ENCODE measurements around the gene CNTN4. TPM values are rescaled to one million over a fixed set of nuclear protein-coding genes. Genes with fewer than 3 reads are reported as not detected.

CNTN4 gene
- total RNA-seq, 1 donor from 2014 or later, result 2.6 TPM

DNA sequence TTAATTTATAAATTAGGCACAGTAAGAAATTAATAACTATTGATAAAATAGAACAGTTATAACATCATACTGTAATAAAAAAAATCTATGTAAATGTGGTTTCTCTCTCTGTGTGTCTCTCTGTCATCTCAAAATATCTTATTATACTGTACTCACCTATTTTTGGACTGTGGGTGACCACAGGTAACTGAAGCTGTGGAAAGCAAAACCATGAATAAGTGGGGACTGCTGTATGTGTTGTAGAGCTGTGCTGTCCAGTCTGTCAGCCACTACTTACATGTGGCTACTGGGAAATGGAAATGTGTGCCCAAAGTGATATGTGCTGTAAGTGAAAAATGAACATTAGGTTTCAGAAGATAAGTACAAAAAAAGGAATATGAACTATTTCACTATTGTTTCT is 145.5 kb downstream of the CNTN4 start:
- ATAC-seq (ENCODE audit: poor library complexity) (no peak), DNase-seq (no peak)
- intact Hi-C loops (cut with DNase I), result no loop called here

DNA sequence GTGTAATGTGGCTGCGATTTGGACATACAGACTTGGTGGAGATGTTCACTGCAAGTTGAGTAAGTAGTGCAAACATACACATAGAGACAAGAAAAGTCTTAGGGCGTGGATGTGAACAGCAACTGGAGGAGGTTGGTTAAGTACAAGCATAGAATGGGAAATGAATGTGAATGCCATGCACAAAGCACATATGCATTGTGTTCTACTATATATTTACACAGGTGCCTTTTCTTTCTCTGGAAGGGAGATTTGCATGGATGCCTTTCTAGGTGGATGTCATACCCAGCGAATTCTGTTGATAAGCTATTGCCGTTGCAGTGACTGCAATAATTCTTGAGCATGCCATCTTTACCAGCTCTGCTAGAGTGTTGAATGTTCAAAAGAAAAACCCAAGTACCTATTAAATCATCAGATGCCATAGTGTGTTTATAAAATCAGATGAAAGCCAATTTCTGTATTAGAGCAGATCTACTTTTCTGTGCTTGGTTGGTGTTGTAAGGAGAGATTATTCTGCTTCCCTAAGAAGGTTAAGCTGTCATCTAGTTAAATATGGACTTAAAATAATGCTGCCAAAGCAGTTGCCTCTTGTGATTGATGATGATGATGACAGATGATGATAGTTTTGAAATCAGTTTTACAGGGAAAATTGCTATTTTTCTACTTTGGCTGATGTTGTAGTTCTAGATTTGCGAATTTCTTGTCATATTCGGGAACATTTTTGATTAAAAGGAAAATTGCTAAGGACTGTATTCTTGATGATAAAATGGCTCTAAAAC is 148.4 kb downstream of the CNTN4 start:
- DNase-seq (no peak), ATAC-seq (ENCODE audit: poor library complexity) (no peak)
- intact Hi-C loops (cut with DNase I), result no loop called here

DNA sequence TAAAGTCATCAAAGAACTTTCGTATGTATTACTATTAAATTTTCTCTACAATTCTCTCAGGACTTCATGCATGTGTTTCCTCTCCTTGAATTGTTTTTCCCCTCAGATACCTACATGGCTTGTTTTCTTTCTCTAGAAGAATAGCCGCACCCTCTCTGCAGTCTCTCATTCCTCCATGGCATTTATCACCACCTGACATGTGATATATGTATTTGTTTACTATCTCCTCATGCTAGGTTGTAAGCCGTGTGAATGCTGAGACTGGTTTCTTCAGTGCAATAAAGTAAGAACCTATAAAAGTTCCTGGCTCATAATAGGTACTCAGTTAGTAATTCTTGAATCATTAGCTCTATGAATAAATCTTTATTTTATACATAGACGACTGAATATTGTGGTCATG is 149.2 kb downstream of the CNTN4 start:
- ATAC-seq (ENCODE audit: poor library complexity), result no peak
- intact Hi-C loops (cut with DNase I), result no loop called here
- no peak for DNase-seq

DNA sequence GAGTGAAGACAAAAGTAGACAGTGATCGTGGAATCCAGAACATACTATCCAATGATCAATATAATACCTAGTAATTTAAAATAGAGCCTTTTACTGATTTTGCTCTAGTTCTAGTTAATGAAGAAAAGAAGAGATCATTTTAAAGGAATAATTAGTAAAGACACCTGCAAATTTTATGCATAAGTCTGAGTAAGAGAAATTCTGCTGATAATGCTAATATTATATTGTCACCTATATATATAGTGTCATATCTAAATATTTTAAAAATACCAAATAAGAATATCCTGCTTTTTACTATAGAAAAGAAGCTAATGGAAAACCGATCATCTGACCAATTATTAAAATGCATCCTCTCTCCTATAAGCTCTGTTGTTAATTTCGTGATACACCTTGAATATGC is 152.1 kb downstream of the CNTN4 start:
- no peak for DNase-seq
- intact Hi-C loops (cut with DNase I), result no loop called here
- no peak for ATAC-seq (ENCODE audit: poor library complexity)

DNA sequence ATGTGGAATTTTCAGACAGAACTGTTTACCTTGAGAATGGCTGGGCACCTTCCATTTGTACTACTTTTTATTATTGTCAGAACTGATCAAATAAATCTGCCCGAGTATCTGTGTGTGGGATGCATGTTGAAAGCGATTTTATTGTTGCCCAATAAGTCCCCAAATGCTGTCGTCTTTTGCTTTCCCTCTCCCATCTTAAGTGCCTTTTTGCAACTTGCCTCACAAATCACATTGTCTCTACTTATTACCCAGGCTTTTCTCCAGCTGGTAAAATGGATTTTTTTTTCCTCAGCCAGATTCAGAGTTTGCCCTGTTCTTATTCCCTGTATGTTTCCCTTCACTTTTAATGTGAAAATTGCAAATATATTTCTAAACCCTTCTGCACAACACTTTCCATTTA is 163.1 kb downstream of the CNTN4 start:
- DNase-seq (no peak), ATAC-seq (ENCODE audit: poor library complexity) (no peak)
- intact Hi-C loops (cut with DNase I), result no loop called here

DNA sequence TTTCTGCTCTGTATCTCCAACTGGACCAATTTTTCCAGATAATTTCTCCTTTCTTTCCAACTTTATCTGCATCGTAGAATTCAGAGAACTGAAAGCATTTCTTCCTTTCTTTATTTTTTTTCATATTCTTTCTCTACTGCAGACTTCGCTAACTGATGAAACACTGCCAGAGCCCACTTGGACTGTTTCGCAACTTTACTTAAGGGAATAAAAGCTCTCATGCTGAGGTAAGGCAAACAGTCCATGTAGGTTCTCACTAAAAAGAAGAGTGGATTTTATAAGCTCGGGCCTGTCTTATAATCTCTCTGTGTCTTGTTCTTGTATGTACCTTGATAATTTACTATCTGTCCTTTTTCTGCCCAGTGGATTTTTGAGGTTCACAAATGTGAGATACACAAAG is 163.5 kb downstream of the CNTN4 start:
- ATAC-seq (ENCODE audit: poor library complexity) (peak; percentile 51), DNase-seq (no peak)
- intact Hi-C loops (cut with DNase I), result no loop called here

DNA sequence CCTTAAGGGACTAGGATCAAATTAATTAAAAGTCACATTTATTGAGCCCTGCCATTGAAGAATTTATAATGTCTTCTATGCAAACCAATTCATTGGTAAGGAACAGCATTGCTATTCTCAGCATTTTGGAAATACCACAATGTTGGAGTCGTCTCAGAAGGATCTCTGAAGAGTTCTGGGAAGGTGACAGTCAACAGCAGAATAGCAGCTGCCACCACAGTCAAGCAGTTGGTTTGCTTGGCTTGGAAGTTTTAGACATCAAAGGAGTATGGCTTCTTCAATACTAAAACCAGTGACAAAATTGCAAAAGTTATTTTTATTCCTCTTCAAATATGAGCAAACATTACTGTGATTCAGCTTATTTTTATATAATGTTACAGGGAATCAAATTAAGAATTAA is 167.9 kb downstream of the CNTN4 start:
- ATAC-seq (ENCODE audit: poor library complexity), result no peak
- DNase-seq, result no peak
- intact Hi-C loops (cut with DNase I), result loop anchor here (5.0 kb wide), 1 partner anchor 751 kb away; no protein-coding TSS in a partner anchor

DNA sequence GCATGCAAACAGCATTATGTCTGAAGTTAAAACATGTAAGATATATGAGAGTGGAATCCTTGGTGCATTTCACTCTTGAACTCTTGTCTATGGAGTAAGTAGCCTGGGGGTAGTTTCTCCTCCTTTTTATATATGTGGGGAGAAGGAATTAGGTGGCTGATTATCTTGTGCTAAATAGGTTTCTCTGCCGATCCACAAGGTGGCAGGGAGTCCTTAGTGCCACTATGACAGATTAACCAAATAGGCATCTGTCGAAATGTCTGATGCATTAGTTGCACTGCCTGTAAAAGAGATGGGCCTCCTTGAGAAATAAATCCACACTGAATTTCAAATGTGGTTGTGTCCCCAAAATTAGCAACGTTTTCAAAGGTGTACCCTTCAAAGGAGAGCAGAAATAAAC is 170.1 kb downstream of the CNTN4 start:
- intact Hi-C loops (cut with DNase I), result loop anchor here (5.0 kb wide), 1 partner anchor 749 kb away; no protein-coding TSS in a partner anchor
- ATAC-seq (ENCODE audit: poor library complexity) (no peak), DNase-seq (no peak)

DNA sequence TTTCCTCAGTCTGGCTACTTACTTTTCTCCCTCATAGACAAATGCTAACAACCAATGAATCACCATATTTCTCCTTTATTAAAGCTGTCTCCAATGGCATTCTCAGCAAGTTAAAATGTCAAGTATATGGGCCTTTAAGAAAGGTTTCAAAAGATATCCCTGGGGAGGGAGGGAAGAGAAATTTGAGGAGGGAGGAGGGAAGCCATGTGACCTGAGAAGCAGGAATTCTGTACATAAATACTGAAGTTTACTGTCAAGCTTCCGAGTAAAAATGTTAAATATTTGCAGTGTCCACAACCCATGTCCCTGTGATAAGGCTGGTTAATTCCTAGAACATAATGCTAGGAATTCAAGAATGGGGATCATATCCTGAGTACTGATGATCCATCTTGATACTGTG is 175.9 kb downstream of the CNTN4 start:
- ATAC-seq (ENCODE audit: poor library complexity), result no peak
- no peak for DNase-seq
- intact Hi-C loops (cut with DNase I), result no loop called here

DNA sequence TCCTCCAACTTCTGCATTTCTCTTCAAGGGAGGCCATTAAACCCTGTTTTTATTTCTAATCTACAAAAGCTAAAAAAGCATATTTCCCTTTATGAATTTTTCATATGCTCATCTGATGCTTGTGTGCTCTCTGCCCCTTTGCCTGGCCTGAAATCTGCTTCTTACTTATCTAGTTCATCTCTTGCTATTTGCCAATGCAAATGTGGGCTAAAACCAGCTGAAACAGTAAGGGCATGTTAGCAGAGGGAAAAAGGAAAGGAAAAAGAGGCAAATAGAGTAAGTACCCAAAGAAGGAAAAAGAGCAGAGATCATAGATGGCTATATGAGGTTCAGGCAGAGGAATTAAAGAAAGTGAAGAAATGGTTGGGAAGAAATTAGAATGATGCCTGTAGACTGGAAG is 185.2 kb downstream of the CNTN4 start:
- no peak for ATAC-seq (ENCODE audit: poor library complexity)
- intact Hi-C loops (cut with DNase I), result no loop called here
- DNase-seq, result no peak

DNA sequence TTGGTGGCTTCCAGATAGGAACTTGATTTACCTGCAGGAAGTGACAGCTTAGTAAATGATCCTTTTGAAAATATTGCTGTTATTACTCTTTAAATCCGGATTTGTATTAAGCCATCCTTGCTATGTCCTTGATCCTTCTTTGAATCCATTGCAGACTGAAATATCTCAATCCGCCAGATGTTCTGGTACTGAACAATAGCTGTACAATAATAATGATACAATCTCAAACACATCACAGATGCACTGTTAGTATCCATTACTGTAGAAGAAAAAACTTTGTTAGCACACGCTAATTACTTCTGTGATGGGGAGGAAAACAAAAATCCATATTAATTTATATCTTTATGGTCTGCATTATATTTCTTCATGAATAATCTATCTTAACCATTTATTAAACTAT is 202.3 kb downstream of the CNTN4 start:
- DNase-seq (no peak), ATAC-seq (ENCODE audit: poor library complexity) (no peak)
- intact Hi-C loops (cut with DNase I), result no loop called here

DNA sequence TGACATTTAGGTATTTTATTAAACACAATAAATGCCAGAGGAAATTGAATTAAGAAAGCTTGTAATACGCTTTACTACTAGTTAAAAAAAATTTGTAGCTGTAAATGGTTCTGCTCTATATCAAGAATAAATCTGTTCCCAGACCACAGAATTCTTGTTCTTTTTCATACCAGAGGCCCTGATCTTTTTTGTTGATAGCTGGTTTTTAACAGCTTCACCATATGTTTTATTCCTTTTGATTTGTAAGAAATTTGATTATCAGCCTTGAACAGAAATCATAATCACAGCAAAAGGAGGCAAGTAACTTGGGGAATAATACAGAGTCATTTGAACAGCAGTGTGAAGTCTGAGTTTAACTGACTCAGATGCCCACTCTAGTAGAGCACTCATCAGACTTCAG is 202.7 kb downstream of the CNTN4 start:
- no peak for DNase-seq
- no peak for ATAC-seq (ENCODE audit: poor library complexity)
- intact Hi-C loops (cut with DNase I), result no loop called here

DNA sequence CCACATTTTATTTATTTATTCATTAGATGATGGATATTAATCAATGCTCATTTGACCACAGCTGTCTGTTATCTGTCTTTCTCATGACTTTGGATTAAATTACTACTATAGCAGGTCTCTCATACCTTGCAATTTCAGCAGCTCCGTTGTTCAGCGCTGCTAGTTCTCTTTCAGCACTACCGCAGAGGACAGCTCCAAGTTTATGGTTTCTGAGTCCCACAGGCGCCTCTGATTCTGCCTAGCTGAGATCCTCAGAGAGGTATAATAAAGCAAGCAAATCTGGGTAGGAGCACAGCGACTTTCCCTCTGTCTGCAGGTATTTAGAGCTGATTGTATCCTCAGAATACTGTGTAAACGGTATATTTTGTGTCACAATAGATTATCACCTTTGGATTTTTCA is 204.9 kb downstream of the CNTN4 start:
- intact Hi-C loops (cut with DNase I), result no loop called here
- DNase-seq, result no peak
- ATAC-seq (ENCODE audit: poor library complexity), result no peak

DNA sequence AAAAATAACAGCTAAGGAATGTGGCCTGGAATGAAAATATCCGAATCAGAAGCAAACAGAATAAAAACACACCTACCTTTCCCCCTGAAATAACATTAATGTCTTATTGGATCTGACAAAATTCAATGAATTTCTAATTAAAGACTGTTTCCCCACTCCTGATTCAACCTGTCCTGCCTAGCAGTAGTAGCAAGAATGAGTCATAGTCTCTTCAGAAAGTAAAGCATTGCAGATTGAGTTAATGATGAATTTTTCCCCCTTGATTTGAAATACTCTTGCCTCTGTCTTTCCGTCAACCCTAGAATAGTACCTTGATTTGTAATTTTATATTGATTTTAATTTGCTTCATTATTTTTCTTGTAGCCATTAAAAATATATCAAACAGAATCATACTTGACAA is 212.4 kb downstream of the CNTN4 start:
- ATAC-seq (ENCODE audit: poor library complexity) (no peak), DNase-seq (no peak)
- intact Hi-C loops (cut with DNase I), result no loop called here

DNA sequence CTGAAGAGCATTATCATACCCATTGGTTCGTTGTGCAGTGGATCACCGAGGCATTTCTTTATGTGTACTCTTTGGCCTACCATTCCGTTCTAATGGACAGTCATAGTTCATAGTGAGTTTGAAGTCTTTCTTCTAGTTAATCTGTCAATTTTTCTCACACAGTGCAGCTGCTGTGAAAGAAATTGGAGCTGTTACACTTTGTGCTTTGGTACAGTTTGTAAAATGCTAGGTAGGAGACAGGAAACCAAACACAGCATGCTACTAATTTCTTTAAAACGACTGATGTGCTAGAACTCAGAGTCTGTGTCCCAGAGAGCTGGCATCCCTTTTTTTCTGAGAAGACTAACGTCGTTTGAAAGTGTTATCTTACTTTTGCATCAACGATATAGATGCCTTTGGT is 218.9 kb downstream of the CNTN4 start:
- intact Hi-C loops (cut with DNase I), result no loop called here
- no peak for ATAC-seq (ENCODE audit: poor library complexity)
- DNase-seq, result no peak

DNA sequence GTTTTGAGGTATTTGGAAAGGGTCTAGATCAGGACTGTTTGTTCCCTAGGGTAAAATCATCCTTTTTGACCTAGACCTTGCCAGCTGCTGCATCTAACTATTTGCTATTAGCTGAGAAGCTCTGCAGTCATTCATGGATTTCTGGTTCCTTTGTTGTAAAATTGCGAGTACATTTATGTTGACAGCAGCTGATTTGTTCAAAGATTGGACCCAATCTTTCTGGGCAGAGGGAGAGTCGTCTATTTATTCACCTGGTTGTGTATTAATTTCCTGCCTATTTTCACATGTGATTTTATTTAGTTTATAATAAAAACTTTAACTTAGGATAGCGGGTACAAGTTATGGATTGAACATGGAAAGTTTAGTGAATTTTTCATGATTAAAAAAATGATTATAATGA is 236.3 kb downstream of the CNTN4 start:
- ATAC-seq (ENCODE audit: poor library complexity) (no peak), DNase-seq (no peak)
- intact Hi-C loops (cut with DNase I), result no loop called here

DNA sequence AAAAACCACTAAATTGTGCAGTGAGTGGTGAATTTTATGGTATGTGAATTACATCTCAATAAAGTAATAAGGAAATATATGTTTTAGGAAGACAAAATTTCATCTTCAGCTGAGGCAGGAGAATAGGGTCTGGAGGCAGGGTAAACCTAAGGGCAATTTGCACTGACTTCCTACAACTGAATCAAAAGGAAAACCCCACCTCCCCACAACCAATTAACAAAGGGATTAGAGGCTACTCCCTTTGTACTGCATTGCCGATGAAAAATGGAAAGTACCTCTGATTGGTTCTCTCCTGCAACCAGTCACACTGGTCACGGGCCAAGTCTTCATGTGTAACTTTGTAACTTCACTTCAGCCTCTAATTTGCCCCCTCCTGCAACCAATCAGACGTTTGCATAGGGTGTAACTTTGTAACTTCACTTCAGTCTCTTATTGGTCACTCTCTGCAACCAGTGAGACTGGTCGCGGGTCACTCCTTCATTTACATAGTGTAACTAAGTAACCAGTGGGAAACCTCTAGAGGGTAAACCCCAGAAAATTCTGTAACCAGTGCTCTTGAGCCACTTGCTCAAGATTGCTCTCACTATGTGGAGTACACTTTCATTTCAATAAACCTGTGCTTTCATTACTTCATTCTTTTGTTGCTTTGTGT is 244.5 kb downstream of the CNTN4 start:
- ATAC-seq (ENCODE audit: poor library complexity) (no peak), DNase-seq (no peak)
- intact Hi-C loops (cut with DNase I), result no loop called here

DNA sequence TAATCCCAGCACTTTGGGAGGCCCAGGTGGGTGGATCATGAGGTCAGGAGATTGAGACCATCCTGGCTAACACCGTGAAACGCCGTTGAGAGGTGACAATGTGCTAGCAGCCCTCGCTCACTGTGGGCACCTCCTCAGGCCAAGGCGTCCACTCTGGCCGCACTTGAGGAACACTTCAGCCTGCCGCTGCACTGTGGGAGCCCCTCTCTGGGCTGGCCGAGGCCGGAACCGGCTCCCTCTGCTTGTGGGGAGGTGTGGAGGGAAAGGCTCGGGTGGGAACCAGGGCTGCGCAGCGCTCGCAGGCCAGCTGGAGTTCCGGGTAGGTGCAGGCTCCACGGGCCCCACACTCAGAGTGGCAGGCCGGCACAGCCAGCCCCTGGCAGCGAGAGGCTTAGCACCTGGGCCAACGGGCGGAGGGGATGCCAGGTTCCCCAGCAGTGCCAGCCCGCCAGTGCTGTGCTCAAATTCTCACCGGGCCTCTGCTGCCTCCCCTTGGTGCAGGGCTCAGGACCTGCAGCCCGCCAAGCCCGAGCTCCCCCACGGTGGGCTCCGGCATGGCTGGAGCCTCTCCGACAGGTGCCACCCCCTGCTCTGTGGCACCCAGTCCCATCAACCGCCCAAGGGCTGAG is 253.6 kb downstream of the CNTN4 start:
- DNase-seq, result no peak
- intact Hi-C loops (cut with DNase I), result no loop called here

DNA sequence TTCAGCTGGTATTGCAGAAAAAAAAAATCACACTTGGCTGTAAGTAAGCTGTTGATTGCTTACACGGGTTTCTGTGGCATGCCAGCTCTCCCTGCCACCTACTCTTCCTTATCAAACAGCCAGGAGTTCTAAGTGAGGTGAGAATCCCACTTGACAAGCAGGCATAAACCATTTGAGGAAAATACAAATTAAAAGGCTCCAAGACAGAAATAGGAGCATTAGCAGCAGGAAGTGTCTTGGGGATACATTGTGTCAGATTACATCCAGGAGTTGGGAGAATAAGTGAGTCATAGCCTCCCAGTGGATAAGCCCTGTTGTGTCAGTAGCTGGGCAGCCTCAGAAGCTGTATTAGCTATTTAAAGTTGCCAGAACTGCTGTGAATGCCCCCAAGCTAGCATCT is 256.0 kb downstream of the CNTN4 start:
- DNase-seq, result no peak
- peak; percentile 89 for ATAC-seq (ENCODE audit: poor library complexity)
- intact Hi-C loops (cut with DNase I), result no loop called here

More for the DNA sequence above, 253.6 kb downstream of the CNTN4 start:
- ATAC-seq (ENCODE audit: poor library complexity), result no peak

DNA sequence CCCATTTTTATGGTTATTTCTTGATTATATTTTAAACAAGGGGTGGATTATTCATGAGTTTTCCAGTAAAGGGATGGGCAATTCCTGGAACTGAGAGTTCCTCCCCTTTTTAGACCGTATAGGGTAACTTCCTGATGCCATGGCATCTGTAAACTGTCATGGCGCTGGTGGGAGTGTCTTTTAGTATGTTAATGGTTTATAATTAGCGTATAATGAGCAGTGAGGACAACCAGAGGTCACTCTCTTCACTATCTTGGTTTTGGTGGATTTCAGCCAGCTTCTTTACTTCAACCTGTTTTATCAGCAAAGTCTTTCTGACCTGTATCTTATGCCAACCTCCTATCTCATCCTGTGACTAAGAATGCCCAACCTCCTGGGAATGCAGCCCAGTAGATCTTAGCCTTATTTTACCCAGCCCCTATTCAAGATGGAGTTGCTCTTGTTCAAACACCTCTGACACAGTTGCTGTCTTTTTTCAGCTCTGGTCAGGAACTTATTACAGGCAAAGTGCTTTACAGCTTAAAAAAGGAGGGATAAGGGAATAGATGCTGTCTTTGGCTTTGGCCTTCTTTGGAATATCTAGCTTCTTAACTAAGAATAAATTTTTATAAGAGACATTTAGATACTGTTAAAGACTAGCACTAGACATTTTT is 257.8 kb downstream of the CNTN4 start:
- intact Hi-C loops (cut with DNase I), result no loop called here
- DNase-seq, result no peak
- peak; percentile 27 for ATAC-seq (ENCODE audit: poor library complexity)

All from Right ventricle myocardium superior (tissue), 1 donor.